ENCODE results near the gene DOHH.

DNA sequence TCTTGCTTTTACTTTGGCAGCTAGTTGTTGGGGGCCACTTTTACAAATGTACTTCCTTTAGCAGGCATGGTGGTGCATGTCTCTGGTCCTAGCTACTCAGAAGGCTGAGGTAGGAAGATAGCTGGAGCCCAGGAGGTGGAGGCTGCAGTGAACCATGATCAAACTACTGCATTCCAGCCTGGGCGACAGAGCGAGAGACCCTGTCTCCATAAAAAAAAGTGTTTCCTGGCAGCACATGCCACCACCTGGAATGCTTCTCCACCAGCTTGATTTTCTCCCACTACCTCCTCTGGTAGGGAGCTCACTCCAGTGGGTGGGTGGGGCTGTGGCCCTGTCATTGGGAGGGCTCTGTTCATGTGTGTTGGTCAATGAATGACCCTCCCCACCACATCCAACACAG, 18.2 kb upstream of the DOHH start:
- TF ChIP-seq CTCF (conservative IDR thresholded peaks at IDR 0.05; ENCODE audit: low read length): no peak
- TF ChIP-seq EZH2phosphoT487 (IDR thresholded peaks at IDR 0.05; ENCODE audit: borderline replicate concordance): no peak
